HL-60 (cell line): ENCODE data around the gene SEMA3D.

Experiments used
- GABPA ChIP-seq: IDR thresholded peaks from 2 replicates; pipeline ENCODE4 v1.6.1; 2012; ENCODE audit warnings: low read depth
- POLR2AphosphoS5 ChIP-seq: IDR thresholded peaks from 2 replicates; pipeline ENCODE4 v1.6.1; 2012; ENCODE audit warnings: low read depth
- SPI1 ChIP-seq: IDR thresholded peaks from 2 replicates; pipeline ENCODE4 v1.6.1; 2012; ENCODE audit warnings: low read depth, mild to moderate bottlenecking, borderline replicate concordance
- TF ChIP-seq, protein P1 (sequence below): IDR thresholded peaks from one replicate; pipeline ENCODE4 v1.5.1; 2011; ENCODE audit warnings: low read length, control low read depth, inconsistent platforms; ENCODE audit not compliant: insufficient read depth

GRCh38 chr7:85186521-85187241 is at the start of gene SEMA3D:
- TF ChIP-seq, protein P1, sequence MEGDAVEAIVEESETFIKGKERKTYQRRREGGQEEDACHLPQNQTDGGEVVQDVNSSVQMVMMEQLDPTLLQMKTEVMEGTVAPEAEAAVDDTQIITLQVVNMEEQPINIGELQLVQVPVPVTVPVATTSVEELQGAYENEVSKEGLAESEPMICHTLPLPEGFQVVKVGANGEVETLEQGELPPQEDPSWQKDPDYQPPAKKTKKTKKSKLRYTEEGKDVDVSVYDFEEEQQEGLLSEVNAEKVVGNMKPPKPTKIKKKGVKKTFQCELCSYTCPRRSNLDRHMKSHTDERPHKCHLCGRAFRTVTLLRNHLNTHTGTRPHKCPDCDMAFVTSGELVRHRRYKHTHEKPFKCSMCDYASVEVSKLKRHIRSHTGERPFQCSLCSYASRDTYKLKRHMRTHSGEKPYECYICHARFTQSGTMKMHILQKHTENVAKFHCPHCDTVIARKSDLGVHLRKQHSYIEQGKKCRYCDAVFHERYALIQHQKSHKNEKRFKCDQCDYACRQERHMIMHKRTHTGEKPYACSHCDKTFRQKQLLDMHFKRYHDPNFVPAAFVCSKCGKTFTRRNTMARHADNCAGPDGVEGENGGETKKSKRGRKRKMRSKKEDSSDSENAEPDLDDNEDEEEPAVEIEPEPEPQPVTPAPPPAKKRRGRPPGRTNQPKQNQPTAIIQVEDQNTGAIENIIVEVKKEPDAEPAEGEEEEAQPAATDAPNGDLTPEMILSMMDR = peak; percentile 62
- TF ChIP-seq GABPA = no peak
- no peak for TF ChIP-seq SPI1
- TF ChIP-seq POLR2AphosphoS5 = no peak
